ENCODE results near the gene HMX3. TPM values are rescaled to one million over a fixed set of nuclear protein-coding genes. Genes with fewer than 3 reads are reported as not detected.

The HMX3 gene
- total RNA-seq, result under 1 TPM in 1 of 2 donors, not detected in 1; 0.21 TPM

- H3K4me1 Mint-ChIP-seq, result peaks cover 10% of the 10 kb centered on the region
- peaks cover 57% of the 10 kb centered on the region for H3K27me3 Mint-ChIP-seq
- peaks cover 19% of the 10 kb centered on the region for H3K36me3 Mint-ChIP-seq (ENCODE audit: low read depth)
- peak; percentile 32 for ATAC-seq (replicated peaks)
- H3K27ac Mint-ChIP-seq, result no peak within 1 kb of the TSS
- H3K9me3 Mint-ChIP-seq, result no peaks in the 10 kb centered on the region
- peak within 1 kb of the TSS; percentile 80 for H3K4me3 Mint-ChIP-seq
Measured at GRCh38 chr10:123135415-123136141, at the start of gene HMX3. TSS of gene HMX3 (plus strand) at chr10:123135970. CDS start at chr10:123136051, 81 bp downstream.

- Mint-ChIP-seq H3K27ac (no peak overlapping the region), H3K4me3 (no peak overlapping the region)
- ATAC-seq (replicated peaks), result no peak
Measured at GRCh38 chr10:123086281-123086680, 49.5 kb upstream of the HMX3 start.

GRCh38 chr10:123087348-123087747 is 48.4 kb upstream of the HMX3 start:
- Mint-ChIP-seq H3K4me1 (peaks cover 6% of the 10 kb centered on the region), H3K36me3 (ENCODE audit: low read depth) (no peaks in the 10 kb centered on the region), H3K9me3 (no peaks in the 10 kb centered on the region), H3K27ac (no peak overlapping the region), H3K4me3 (no peak overlapping the region), H3K27me3 (peaks cover 17% of the 10 kb centered on the region)
- no peak for ATAC-seq (replicated peaks)

More at GRCh38 chr10:123086281-123086680, 49.5 kb upstream of the HMX3 start:
- H3K4me1 Mint-ChIP-seq, result peaks cover 6% of the 10 kb centered on the region
- no peaks in the 10 kb centered on the region for H3K36me3 Mint-ChIP-seq (ENCODE audit: low read depth)
- no peaks in the 10 kb centered on the region for H3K9me3 Mint-ChIP-seq
- peaks cover 15% of the 10 kb centered on the region for H3K27me3 Mint-ChIP-seq

GRCh38 chr10:123087786-123088185 is 48.0 kb upstream of the HMX3 start:
- Mint-ChIP-seq H3K4me3 (no peak overlapping the region), H3K36me3 (ENCODE audit: low read depth) (no peaks in the 10 kb centered on the region), H3K27me3 (peaks cover 16% of the 10 kb centered on the region), H3K4me1 (peaks cover 6% of the 10 kb centered on the region), H3K27ac (no peak overlapping the region), H3K9me3 (no peaks in the 10 kb centered on the region)
- ATAC-seq (replicated peaks), result no peak

- H3K27ac Mint-ChIP-seq, result no peak overlapping the region
- no peaks in the 10 kb centered on the region for H3K36me3 Mint-ChIP-seq (ENCODE audit: low read depth)
- H3K9me3 Mint-ChIP-seq, result no peaks in the 10 kb centered on the region
- H3K27me3 Mint-ChIP-seq, result peaks cover 22% of the 10 kb centered on the region
- no peak for ATAC-seq (replicated peaks)
- H3K4me3 Mint-ChIP-seq, result no peak overlapping the region
- no peaks in the 10 kb centered on the region for H3K4me1 Mint-ChIP-seq
Measured at GRCh38 chr10:123092635-123093414, 42.9 kb upstream of the HMX3 start.

- Mint-ChIP-seq H3K4me3 (no peak overlapping the region), H3K4me1 (no peaks in the 10 kb centered on the region)
- no peak for ATAC-seq (replicated peaks)
Measured at GRCh38 chr10:123093489-123093888, 42.3 kb upstream of the HMX3 start.

GRCh38 chr10:123096452-123096851 is 39.3 kb upstream of the HMX3 start:
- no peaks in the 10 kb centered on the region for H3K9me3 Mint-ChIP-seq
- H3K27ac Mint-ChIP-seq, result no peak overlapping the region
- no peak for ATAC-seq (replicated peaks)
- H3K27me3 Mint-ChIP-seq, result peaks cover 21% of the 10 kb centered on the region
- H3K4me3 Mint-ChIP-seq, result no peak overlapping the region
- no peaks in the 10 kb centered on the region for H3K36me3 Mint-ChIP-seq (ENCODE audit: low read depth)
- H3K4me1 Mint-ChIP-seq, result no peaks in the 10 kb centered on the region

More at GRCh38 chr10:123093489-123093888, 42.3 kb upstream of the HMX3 start:
- H3K27ac Mint-ChIP-seq, result no peak overlapping the region
- H3K36me3 Mint-ChIP-seq (ENCODE audit: low read depth), result no peaks in the 10 kb centered on the region
- H3K9me3 Mint-ChIP-seq, result no peaks in the 10 kb centered on the region
- peaks cover 25% of the 10 kb centered on the region for H3K27me3 Mint-ChIP-seq

- Mint-ChIP-seq H3K36me3 (ENCODE audit: low read depth) (no peaks in the 10 kb centered on the region), H3K4me3 (no peak overlapping the region), H3K27ac (no peak overlapping the region), H3K4me1 (no peaks in the 10 kb centered on the region), H3K9me3 (no peaks in the 10 kb centered on the region), H3K27me3 (peaks cover 21% of the 10 kb centered on the region)
- no peak for ATAC-seq (replicated peaks)
Measured at GRCh38 chr10:123097039-123097438, 38.7 kb upstream of the HMX3 start.

GRCh38 chr10:123100030-123100762 is 35.6 kb upstream of the HMX3 start:
- peaks cover 13% of the 10 kb centered on the region for H3K27me3 Mint-ChIP-seq
- H3K27ac Mint-ChIP-seq, result no peak overlapping the region
- H3K36me3 Mint-ChIP-seq (ENCODE audit: low read depth), result no peaks in the 10 kb centered on the region
- no peak overlapping the region for H3K4me3 Mint-ChIP-seq
- H3K9me3 Mint-ChIP-seq, result no peaks in the 10 kb centered on the region
- H3K4me1 Mint-ChIP-seq, result no peaks in the 10 kb centered on the region
- ATAC-seq (replicated peaks), result no peak

GRCh38 chr10:123101872-123102271 is 33.9 kb upstream of the HMX3 start:
- no peak for ATAC-seq (replicated peaks)
- no peak overlapping the region for H3K27ac Mint-ChIP-seq
- H3K4me1 Mint-ChIP-seq, result no peaks in the 10 kb centered on the region
- no peaks in the 10 kb centered on the region for H3K36me3 Mint-ChIP-seq (ENCODE audit: low read depth)
- no peak overlapping the region for H3K4me3 Mint-ChIP-seq
- H3K27me3 Mint-ChIP-seq, result peaks cover 16% of the 10 kb centered on the region
- no peaks in the 10 kb centered on the region for H3K9me3 Mint-ChIP-seq

GRCh38 chr10:123102673-123103072 is 33.1 kb upstream of the HMX3 start:
- no peak for ATAC-seq (replicated peaks)

GRCh38 chr10:123103944-123104343 is 31.8 kb upstream of the HMX3 start:
- no peaks in the 10 kb centered on the region for H3K4me1 Mint-ChIP-seq
- no peak overlapping the region for H3K27ac Mint-ChIP-seq
- H3K4me3 Mint-ChIP-seq, result no peak overlapping the region
- no peaks in the 10 kb centered on the region for H3K9me3 Mint-ChIP-seq
- no peaks in the 10 kb centered on the region for H3K36me3 Mint-ChIP-seq (ENCODE audit: low read depth)
- no peak for ATAC-seq (replicated peaks)
- peaks cover 13% of the 10 kb centered on the region for H3K27me3 Mint-ChIP-seq

More at GRCh38 chr10:123102673-123103072, 33.1 kb upstream of the HMX3 start:
- Mint-ChIP-seq H3K36me3 (ENCODE audit: low read depth) (no peaks in the 10 kb centered on the region), H3K27ac (no peak overlapping the region), H3K27me3 (peaks cover 11% of the 10 kb centered on the region), H3K4me1 (no peaks in the 10 kb centered on the region), H3K9me3 (no peaks in the 10 kb centered on the region), H3K4me3 (no peak overlapping the region)

GRCh38 chr10:123109466-123109865 is 26.3 kb upstream of the HMX3 start:
- Mint-ChIP-seq H3K4me1 (no peaks in the 10 kb centered on the region), H3K36me3 (ENCODE audit: low read depth) (no peaks in the 10 kb centered on the region), H3K9me3 (no peaks in the 10 kb centered on the region), H3K4me3 (no peak overlapping the region), H3K27me3 (peaks cover 24% of the 10 kb centered on the region), H3K27ac (no peak overlapping the region)
- ATAC-seq (replicated peaks), result no peak

GRCh38 chr10:123117644-123118417 is 17.9 kb upstream of the HMX3 start:
- H3K4me1 Mint-ChIP-seq, result no peaks in the 10 kb centered on the region
- no peak for ATAC-seq (replicated peaks)
- no peak overlapping the region for H3K27ac Mint-ChIP-seq
- H3K9me3 Mint-ChIP-seq, result no peaks in the 10 kb centered on the region
- no peak overlapping the region for H3K4me3 Mint-ChIP-seq
- H3K27me3 Mint-ChIP-seq, result peaks cover 49% of the 10 kb centered on the region
- H3K36me3 Mint-ChIP-seq (ENCODE audit: low read depth), result no peaks in the 10 kb centered on the region

All from activated T-helper 17 cell treated with anti-CD3 and anti-CD28 coated beads, Interleukin-2, amount 50 U/mL, for 72 hours (primary cell).